Kidney tubule cell (primary cell): ENCODE data around the gene SND1.

Experiments used
- DNase-seq: peaks from one replicate; pipeline ENCODE4 v3.0.0-alpha.2; 2018; ENCODE audit warnings: low spot score

SND1 gene

GRCh38 chr7:127651556-127652332 is at the start of gene SND1:
Gene SND1, plus strand, starts transcription at chr7:127652194. Its CDS starts 180 bp downstream, at chr7:127652374.
- DNase-seq, result peak; percentile 100

- no peak for DNase-seq
Observed at GRCh38 chr7:127608446-127608845, 43.5 kb upstream of the SND1 start.

- no peak for DNase-seq
Observed at GRCh38 chr7:127609297-127609696, 42.7 kb upstream of the SND1 start.

DNA sequence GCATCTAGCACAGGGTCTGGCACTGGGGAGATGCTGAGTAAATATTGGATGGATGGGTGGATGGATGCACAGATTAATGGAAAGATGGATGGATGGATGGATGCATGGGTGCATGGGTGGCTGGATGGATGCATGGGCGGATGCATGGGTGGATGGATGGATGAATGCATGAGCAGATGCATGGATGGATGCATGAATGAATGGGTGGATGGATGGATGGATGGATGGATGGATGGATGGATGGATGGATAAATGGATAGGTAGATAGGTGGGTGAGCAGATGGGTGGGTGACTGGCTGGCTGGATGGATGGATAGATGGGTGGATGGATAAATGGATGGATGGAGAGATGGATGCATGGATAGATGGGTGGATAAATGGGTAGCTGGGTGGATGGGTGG is 39.7 kb upstream of the SND1 start:
- no peak for DNase-seq

GRCh38 chr7:127616724-127617123 is 35.3 kb upstream of the SND1 start:
- DNase-seq, result no peak

DNA sequence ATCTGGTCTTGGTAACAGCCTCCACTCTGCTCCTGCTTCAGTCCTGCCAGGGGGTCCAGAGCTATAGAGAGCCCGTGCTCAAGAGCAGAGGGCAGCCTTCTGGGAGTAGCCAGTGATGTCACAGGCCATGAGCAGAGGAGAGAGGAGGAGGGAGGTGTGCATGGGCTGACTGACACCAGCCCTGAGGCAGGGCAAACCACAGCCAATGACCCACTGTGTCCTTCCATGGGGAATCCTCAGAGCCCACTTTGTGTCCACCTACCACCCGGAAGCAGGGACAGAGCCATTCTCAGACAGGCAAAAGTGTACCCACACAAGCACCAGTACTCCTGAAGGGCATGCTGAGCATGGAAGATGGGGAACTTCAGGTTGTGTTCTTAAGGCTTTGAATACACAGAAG is 34.0 kb upstream of the SND1 start, which contains the start of gene PAX4:
Gene PAX4, minus strand, starts transcription at position 101 of the 400 bp plus-strand sequence. CDS start 2,214 bp downstream, outside the sequence.
- no peak for DNase-seq

DNA sequence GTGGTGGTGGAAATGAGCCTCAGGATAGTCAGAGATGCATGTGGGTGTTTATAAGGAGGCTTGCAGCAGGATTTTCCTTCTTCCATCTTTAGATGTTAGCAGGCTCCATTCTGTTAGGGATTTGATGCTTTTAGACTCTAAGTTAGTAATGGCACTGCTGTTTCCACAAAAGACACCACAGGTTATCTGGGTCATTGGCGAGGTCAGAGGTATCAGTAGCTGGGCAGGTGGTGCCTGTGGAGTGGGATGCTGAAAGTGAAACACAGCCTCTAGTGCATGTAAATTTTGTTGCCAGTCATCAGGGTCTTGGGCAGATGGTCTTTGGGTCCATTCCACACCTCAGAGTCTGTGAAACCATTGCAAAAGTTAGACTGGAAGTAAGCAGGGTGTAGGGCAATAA is 33.2 kb upstream of the SND1 start:
- DNase-seq, result no peak

- peak; percentile 10 for DNase-seq
Observed at GRCh38 chr7:127619681-127620405, 32.2 kb upstream of the SND1 start.

GRCh38 chr7:127620406-127621233 is 31.4 kb upstream of the SND1 start:
- no peak for DNase-seq

- no peak for DNase-seq
Observed at GRCh38 chr7:127625331-127625730, 26.7 kb upstream of the SND1 start.

DNA sequence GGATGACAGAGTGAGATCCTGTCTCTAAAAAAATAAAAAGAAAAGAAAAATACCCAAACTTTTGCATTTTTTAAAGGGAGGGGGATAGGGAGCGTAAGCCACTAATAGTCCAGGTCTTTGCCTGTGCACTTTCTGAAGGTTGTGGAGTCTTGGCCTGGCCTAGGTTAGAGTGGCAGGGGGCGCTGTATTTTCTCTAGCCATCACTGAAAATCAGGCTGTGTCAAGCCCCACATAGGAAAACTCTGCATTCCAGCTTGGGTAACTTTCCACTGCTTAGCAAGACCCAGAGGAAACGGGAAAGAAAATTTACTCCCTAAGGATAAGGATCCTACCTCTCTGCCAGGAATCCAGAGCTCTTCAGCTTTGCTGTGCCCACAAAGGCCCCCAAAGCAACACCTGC is 23.5 kb upstream of the SND1 start:
- no peak for DNase-seq

GRCh38 chr7:127629268-127629854 is 22.6 kb upstream of the SND1 start:
- DNase-seq, result peak; percentile 23

DNA sequence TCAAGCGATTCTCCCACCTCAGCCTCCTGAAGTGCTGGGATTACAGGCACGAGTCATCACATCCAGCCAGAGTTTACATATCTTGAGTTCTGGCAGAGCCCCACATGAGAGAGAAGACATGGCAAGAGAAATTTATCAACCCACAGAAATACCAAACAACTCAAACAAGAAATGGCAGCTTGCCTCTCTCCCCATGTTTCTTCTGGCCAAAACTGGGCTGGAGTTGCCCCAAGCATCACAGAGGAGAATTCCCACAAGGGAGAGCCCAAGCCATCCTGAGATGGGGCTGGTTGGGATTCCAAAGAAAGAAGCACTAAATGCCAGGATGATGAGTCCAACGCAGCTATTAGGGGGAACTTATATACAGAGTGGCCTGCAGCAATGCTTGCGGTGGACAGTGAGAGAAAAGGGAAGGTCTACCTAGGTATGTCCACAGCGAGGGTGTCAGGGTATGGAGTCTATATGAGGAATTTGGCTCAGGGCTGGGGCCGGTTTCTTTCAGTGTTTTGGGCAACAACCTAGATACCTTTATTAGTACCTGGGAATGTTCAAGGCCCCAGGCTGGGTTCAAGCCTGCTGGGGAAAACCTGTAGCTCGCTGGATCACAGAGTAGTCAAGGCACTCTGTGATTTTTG is 19.6 kb upstream of the SND1 start:
- DNase-seq, result no peak

DNA sequence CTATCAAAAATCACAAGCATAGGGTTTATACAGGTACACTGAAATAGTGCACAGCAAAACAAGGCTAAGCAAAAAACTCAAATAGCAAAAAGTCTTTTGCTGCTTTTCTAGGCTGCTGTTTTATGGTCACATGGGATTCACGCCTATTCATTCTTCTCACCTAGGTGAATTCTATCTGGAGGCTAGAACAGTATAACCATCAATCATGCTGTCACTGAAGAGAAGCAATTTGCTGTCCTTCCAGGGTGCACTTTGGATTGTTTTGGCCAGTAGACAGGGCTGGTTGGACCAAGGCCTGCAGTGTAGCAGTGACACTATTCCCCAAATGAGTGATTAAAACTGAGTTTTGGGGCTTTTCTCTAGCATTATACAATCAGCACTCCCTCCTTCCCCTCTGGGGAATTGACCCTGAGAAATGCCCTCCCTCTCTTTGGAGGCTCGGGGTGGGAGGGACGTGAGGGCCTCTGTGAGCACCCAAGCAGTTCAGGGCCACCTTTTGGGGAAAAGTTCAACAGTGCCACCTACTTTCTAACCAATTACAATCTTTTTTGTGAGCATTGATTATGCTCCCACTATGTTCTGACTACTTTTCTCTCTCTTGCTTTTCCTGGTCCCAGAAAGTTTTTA is 16.2 kb upstream of the SND1 start:
- no peak for DNase-seq

DNA sequence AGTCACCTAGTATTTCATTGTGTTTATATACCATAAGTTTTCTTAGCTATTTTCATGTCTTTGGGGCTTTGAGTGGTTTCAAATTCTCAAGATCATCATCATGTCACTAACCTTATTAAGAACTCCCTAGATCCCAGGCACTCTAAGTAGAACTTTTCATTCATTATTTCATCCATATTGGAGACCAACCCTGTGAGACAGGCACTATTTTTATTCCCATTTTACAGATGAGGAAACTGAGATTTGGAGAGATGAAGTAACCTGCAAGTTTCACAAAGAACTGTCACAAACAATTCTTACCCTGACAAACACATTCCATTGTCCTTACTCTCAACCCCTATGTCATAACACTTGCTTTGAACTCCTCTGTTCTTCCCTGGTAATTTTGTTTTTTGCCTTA is 13.8 kb upstream of the SND1 start:
- no peak for DNase-seq

DNA sequence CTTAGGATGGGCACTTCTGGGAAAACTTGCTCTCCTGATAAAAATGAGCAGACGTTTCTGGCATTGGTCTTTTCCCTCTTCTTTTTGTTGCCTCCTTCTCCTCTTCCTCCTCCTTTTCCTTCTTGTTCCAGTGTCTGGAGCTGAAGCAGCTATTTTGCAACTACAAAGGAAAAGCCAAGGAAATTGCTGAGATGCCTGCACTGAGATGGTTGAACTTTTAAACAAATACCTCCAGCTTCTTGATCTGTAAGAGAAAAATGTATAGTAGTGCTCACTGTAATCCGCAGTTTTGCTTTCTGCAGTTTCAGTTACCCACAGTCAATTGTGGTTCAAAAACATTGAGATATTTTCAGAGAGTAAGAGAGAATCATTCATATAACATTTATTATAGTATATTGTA is 7.5 kb upstream of the SND1 start:
- no peak for DNase-seq

DNA sequence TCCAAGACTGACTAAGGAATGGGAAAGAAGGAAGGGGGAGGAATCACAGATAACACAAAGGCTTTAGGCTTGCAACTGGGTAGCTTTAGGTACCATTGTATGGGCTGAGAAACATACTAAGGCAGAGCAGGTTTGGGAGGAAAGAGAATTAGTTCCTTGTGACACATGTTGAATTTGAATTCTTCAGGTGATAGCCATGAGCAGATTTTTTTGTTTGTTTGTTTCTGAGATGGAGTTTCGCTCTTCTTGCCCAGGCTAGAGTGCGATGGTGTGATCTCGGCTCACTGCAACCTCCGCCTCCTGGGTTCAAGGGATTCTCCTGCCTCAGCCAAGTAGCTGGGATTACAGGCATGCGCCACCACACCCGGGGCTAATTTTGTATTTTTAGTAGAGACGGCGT is 4.4 kb upstream of the SND1 start:
- DNase-seq, result no peak

GRCh38 chr7:127648986-127649385 is 3.0 kb upstream of the SND1 start:
- DNase-seq, result no peak

- DNase-seq, result no peak
Observed at GRCh38 chr7:127650847-127651555, 993 bp upstream of the SND1 start.
